ENCODE data around the gene BIRC3.
"Not testable (repeated sequence)": the region's sequence is repeated elsewhere in the genome, so short reads cannot be mapped to it uniquely, and the experiment has no call there.

BIRC3 gene

GRCh38 chr11:102331341-102331740, 14.1 kb downstream of the BIRC3 start:
- H3K79me2 ChIP-seq (ENCODE audit: control insufficient read depth, insufficient read depth, low read length, poor library complexity): no peaks in the 10 kb centered on the region
- no peak overlapping the region for H3K23ac ChIP-seq (ENCODE audit: low read length)
- no peak overlapping the region for H3K18ac ChIP-seq (ENCODE audit: low read length)
- H2AK5ac ChIP-seq (ENCODE audit: low read length): no peak overlapping the region
- H3K27me3 ChIP-seq (ENCODE audit: insufficient read depth, low read length): no peaks in the 10 kb centered on the region
- H3K36me3 ChIP-seq (ENCODE audit: control insufficient read depth in 1 of 2, insufficient read depth in 2 of 2, low read length in 2 of 2): no peaks in the 10 kb centered on the region
- no peak overlapping the region for H4K8ac ChIP-seq (ENCODE audit: low read depth, low read length)
- DNase-seq: no peak
- no peaks in the 10 kb centered on the region for H3K9me3 ChIP-seq (ENCODE audit: insufficient read depth, low read depth, low read length)
- no peak overlapping the region for H3K4me2 ChIP-seq (ENCODE audit: low read length)
- no peak overlapping the region for H2AFZ ChIP-seq (ENCODE audit: insufficient read depth, low read length, poor library complexity)
- no peak overlapping the region for H3K27ac ChIP-seq (ENCODE audit: low read depth, low read length)
- H3K9ac ChIP-seq (ENCODE audit: low read length): no peak overlapping the region
- no peak overlapping the region for H3K4ac ChIP-seq (ENCODE audit: low read depth, low read length)
- H3K14ac ChIP-seq (ENCODE audit: low read length): no peak overlapping the region
- H3K4me3 ChIP-seq (ENCODE audit: low read depth, low read length): no peak overlapping the region
- WGBS (ENCODE audit: extremely low coverage, insufficient coverage, insufficient read length): no CpG with 5 or more reads among the region's 2 CpGs
- no peaks in the 10 kb centered on the region for H3K4me1 ChIP-seq (ENCODE audit: control insufficient read depth in 1 of 2, insufficient read depth in 2 of 2, low read length in 2 of 2)
- H2BK5ac ChIP-seq (ENCODE audit: low read depth, low read length, poor library complexity): no peak overlapping the region
- no peak overlapping the region for H2BK12ac ChIP-seq (ENCODE audit: low read length)
- no peak overlapping the region for H4K91ac ChIP-seq (ENCODE audit: low read depth, low read length)
- no peaks in the 10 kb centered on the region for H3K79me1 ChIP-seq (ENCODE audit: low read length)
- H4K12ac ChIP-seq (ENCODE audit: low read depth, low read length): no peak overlapping the region
- no peak overlapping the region for H2BK120ac ChIP-seq (ENCODE audit: insufficient read depth, low read length, poor library complexity)

DNA sequence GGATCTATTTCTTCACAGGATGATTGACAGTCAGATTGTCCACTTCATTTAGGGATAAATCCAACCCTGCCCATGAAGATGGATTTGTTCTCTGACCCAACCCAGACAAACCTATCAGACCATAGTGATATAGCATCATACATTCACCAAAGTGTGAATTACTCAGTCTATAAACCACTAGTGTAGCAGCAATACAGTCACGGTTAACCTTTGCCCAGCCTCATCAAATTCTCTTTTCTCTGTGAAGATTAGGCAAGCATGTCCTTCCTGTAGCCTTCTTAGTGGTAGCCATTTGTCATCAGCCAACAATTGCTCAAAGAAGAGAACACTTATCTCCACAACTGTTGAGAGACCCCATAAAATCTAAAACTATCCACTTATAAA, 15.3 kb downstream of the BIRC3 start:
- H2AFZ ChIP-seq (ENCODE audit: insufficient read depth, low read length, poor library complexity): no peak overlapping the region
- no peak overlapping the region for H4K91ac ChIP-seq (ENCODE audit: low read depth, low read length)
- no peaks in the 10 kb centered on the region for H3K79me2 ChIP-seq (ENCODE audit: control insufficient read depth, insufficient read depth, low read length, poor library complexity)
- no peaks in the 10 kb centered on the region for H3K79me1 ChIP-seq (ENCODE audit: low read length)
- no CpG with 5 or more reads among the region's 1 CpG for WGBS (ENCODE audit: extremely low coverage, insufficient coverage, insufficient read length)
- no peak overlapping the region for H3K4ac ChIP-seq (ENCODE audit: low read depth, low read length)
- H3K9me3 ChIP-seq (ENCODE audit: insufficient read depth, low read depth, low read length): no peaks in the 10 kb centered on the region
- H2BK5ac ChIP-seq (ENCODE audit: low read depth, low read length, poor library complexity): no peak overlapping the region
- H3K9ac ChIP-seq (ENCODE audit: low read length): no peak overlapping the region
- no peak overlapping the region for H2BK120ac ChIP-seq (ENCODE audit: insufficient read depth, low read length, poor library complexity)
- no peak overlapping the region for H3K4me3 ChIP-seq (ENCODE audit: low read depth, low read length)
- no peaks in the 10 kb centered on the region for H3K27me3 ChIP-seq (ENCODE audit: insufficient read depth, low read length)
- no peak overlapping the region for H3K18ac ChIP-seq (ENCODE audit: low read length)
- H4K8ac ChIP-seq (ENCODE audit: low read depth, low read length): no peak overlapping the region
- no peak overlapping the region for H2BK12ac ChIP-seq (ENCODE audit: low read length)
- H3K23ac ChIP-seq (ENCODE audit: low read length): no peak overlapping the region
- no peak overlapping the region for H4K12ac ChIP-seq (ENCODE audit: low read depth, low read length)
- DNase-seq: no peak
- no peak overlapping the region for H2AK5ac ChIP-seq (ENCODE audit: low read length)
- H3K4me1 ChIP-seq (ENCODE audit: control insufficient read depth in 1 of 2, insufficient read depth in 2 of 2, low read length in 2 of 2): no peaks in the 10 kb centered on the region
- no peak overlapping the region for H3K27ac ChIP-seq (ENCODE audit: low read depth, low read length)
- H3K4me2 ChIP-seq (ENCODE audit: low read length): no peak overlapping the region
- no peaks in the 10 kb centered on the region for H3K36me3 ChIP-seq (ENCODE audit: control insufficient read depth in 1 of 2, insufficient read depth in 2 of 2, low read length in 2 of 2)
- H3K14ac ChIP-seq (ENCODE audit: low read length): no peak overlapping the region

- H3K14ac ChIP-seq (ENCODE audit: low read length): no peak overlapping the region
- H4K8ac ChIP-seq (ENCODE audit: low read depth, low read length): peak overlapping the region; percentile 10
- no peak overlapping the region for H3K4me2 ChIP-seq (ENCODE audit: low read length)
- H2AK5ac ChIP-seq (ENCODE audit: low read length): no peak overlapping the region
- no peaks in the 10 kb centered on the region for H3K4me1 ChIP-seq (ENCODE audit: control insufficient read depth in 1 of 2, insufficient read depth in 2 of 2, low read length in 2 of 2)
- no peaks in the 10 kb centered on the region for H3K79me2 ChIP-seq (ENCODE audit: control insufficient read depth, insufficient read depth, low read length, poor library complexity)
- H4K91ac ChIP-seq (ENCODE audit: low read depth, low read length): no peak overlapping the region
- H3K4me3 ChIP-seq (ENCODE audit: low read depth, low read length): no peak overlapping the region
- no peak for DNase-seq
- H3K18ac ChIP-seq (ENCODE audit: low read length): no peak overlapping the region
- H3K9ac ChIP-seq (ENCODE audit: low read length): no peak overlapping the region
- no peaks in the 10 kb centered on the region for H3K27me3 ChIP-seq (ENCODE audit: insufficient read depth, low read length)
- no peak overlapping the region for H2BK5ac ChIP-seq (ENCODE audit: low read depth, low read length, poor library complexity)
- H3K27ac ChIP-seq (ENCODE audit: low read depth, low read length): no peak overlapping the region
- no peak overlapping the region for H4K12ac ChIP-seq (ENCODE audit: low read depth, low read length)
- H3K4ac ChIP-seq (ENCODE audit: low read depth, low read length): no peak overlapping the region
- no peaks in the 10 kb centered on the region for H3K79me1 ChIP-seq (ENCODE audit: low read length)
- no peak overlapping the region for H2BK120ac ChIP-seq (ENCODE audit: insufficient read depth, low read length, poor library complexity)
- no peaks in the 10 kb centered on the region for H3K9me3 ChIP-seq (ENCODE audit: insufficient read depth, low read depth, low read length)
- no peak overlapping the region for H2BK12ac ChIP-seq (ENCODE audit: low read length)
- no peak overlapping the region for H2AFZ ChIP-seq (ENCODE audit: insufficient read depth, low read length, poor library complexity)
- H3K36me3 ChIP-seq (ENCODE audit: control insufficient read depth in 1 of 2, insufficient read depth in 2 of 2, low read length in 2 of 2): no peaks in the 10 kb centered on the region
- no peak overlapping the region for H3K23ac ChIP-seq (ENCODE audit: low read length)
These were observed 21.3 kb downstream of the BIRC3 start for GRCh38 chr11:102338479-102339010.

GRCh38 chr11:102341311-102341710, 24.0 kb downstream of the BIRC3 start:
- H3K79me1 ChIP-seq (ENCODE audit: low read length); H2BK5ac ChIP-seq (ENCODE audit: low read depth, low read length, poor library complexity); H3K23ac ChIP-seq (ENCODE audit: low read length); H4K91ac ChIP-seq (ENCODE audit: low read depth, low read length); H3K9me3 ChIP-seq (ENCODE audit: insufficient read depth, low read depth, low read length); H2BK120ac ChIP-seq (ENCODE audit: insufficient read depth, low read length, poor library complexity); H3K4ac ChIP-seq (ENCODE audit: low read depth, low read length); H4K8ac ChIP-seq (ENCODE audit: low read depth, low read length); H3K79me2 ChIP-seq (ENCODE audit: control insufficient read depth, insufficient read depth, low read length, poor library complexity); H3K18ac ChIP-seq (ENCODE audit: low read length); H2AFZ ChIP-seq (ENCODE audit: insufficient read depth, low read length, poor library complexity); H2AK5ac ChIP-seq (ENCODE audit: low read length); H3K36me3 ChIP-seq (ENCODE audit: control insufficient read depth in 1 of 2, insufficient read depth in 2 of 2, low read length in 2 of 2); H3K14ac ChIP-seq (ENCODE audit: low read length); H3K27ac ChIP-seq (ENCODE audit: low read depth, low read length); H3K9ac ChIP-seq (ENCODE audit: low read length); H3K4me3 ChIP-seq (ENCODE audit: low read depth, low read length); H4K12ac ChIP-seq (ENCODE audit: low read depth, low read length); H3K27me3 ChIP-seq (ENCODE audit: insufficient read depth, low read length); H3K4me1 ChIP-seq (ENCODE audit: control insufficient read depth in 1 of 2, insufficient read depth in 2 of 2, low read length in 2 of 2); H2BK12ac ChIP-seq (ENCODE audit: low read length); H3K4me2 ChIP-seq (ENCODE audit: low read length): not testable (repeated sequence)
- peak; percentile 54 to 75 for DNase-seq
- no CpG with 5 or more reads among the region's 7 CpGs for WGBS (ENCODE audit: extremely low coverage, insufficient coverage, insufficient read length)

All from trophoblast cell (in vitro differentiated cells and primary cell).